SKM-1 (cell line): ENCODE measurements around the gene REPS1.

Source experiments
- DNase-seq: peaks from one replicate; lab custom pipeline; 2025; ENCODE audit not compliant: unreplicated experiment; lab: John Stamatoyannopoulos, UW

The REPS1 gene

GRCh38 chr6:138931660-138932059 is 56.4 kb downstream of the REPS1 start:
- no peak for DNase-seq

DNA sequence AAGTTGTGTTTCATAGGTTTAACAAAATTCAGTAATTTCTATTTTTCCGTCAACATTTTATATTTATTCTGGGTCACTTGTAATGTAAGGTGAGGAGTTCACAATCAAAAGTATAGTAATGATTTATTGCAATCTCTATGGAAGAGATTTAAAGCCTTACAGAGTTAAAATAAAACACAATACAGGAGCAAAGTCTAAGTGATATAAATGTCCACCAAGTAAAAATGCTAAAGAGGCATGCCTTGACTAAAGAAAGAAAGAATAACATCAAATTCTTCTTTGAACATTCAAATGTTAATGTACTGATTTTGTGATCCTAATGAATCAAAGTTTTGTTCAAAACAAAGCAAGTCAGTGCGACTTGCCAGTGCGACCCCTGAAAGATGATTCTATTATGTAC is 61.5 kb downstream of the REPS1 start:
- no peak for DNase-seq

DNA sequence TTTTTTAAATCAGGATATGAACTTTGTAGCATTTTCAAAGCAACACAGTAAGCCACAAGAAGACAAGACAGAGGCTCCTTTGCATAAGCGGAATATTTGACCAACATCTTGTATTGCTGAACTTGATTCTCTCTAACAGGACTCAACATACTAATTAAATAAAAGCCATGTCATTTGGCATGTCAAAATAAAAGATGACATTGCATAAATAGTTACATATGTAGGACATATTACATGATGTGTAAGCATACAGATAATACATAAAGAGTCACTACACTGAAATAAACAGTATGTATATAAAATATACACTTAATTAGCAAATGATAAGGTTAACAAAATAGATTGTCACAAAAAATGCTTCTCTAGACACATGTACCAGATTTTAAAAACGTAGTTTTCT is 62.2 kb downstream of the REPS1 start:
- DNase-seq: no peak

GRCh38 chr6:138923561-138923960 is 64.5 kb downstream of the REPS1 start:
- DNase-seq: no peak

DNA sequence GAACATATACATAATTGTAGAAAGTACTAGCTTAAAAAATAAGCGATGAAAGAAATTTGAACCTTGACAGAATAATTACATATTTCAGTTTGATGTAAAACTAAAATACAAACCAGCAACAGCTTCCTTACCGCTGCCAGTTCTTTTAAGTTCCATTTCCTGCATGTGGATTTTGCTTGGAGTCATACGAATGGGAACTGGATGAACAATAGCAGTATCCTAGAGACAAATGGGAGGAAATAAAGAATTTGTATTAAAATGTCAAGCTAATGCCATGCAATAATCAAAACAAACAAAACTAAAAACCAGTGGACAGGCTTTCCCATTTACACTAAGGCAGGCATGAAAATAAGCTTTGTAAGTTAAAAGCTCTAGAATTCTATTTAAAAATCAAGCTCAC is 67.1 kb downstream of the REPS1 start:
- no peak for DNase-seq

- DNase-seq: no peak
These were observed 73.4 kb downstream of the REPS1 start for GRCh38 chr6:138914701-138915100.

DNA sequence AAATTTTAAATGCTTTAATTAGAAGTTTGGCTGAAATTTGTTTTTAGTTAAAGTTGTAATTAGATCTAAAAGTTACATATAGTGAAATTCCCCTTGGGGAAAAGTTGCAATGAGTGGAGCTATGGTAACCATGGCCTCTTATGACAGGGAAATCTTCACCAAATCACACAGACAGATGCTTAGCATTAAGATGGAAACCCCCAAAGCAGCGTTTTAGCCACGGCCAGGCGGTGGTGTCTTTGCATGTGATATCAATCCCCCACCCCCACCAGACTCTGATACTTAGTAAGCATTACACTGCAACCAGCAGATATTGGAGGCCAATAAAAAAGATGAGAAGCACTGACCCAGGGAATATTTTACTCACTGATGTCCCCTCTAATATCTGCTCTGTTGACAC is 75.7 kb downstream of the REPS1 start:
- no peak for DNase-seq

GRCh38 chr6:138909975-138910374 is 78.1 kb downstream of the REPS1 start:
- no peak for DNase-seq

DNA sequence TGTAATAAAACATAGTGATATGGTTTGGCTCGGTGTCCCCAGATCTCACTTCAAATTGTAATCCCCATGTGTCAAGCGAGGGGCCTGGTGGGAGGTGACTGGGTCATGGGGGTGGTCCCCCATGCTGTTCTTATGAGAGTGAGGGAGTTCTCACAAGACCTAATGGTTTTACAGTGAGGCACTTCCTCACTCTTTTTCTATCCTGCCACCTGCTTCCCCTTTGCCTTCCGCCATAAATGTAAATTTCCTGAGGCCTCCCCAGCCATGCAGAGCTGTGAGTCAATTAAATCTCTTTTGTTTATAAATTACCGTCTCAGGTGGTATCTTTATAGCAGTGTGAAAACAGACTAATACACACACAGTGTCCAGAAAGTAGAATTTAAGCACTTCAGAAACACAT is 78.5 kb downstream of the REPS1 start:
- DNase-seq: no peak

GRCh38 chr6:138907167-138907566 is 80.9 kb downstream of the REPS1 start:
- DNase-seq: no peak

- no peak for DNase-seq
These were observed 91.0 kb downstream of the REPS1 start for GRCh38 chr6:138897031-138897430.

- no peak for DNase-seq
These were observed 91.8 kb downstream of the REPS1 start for GRCh38 chr6:138896104-138896756.

- DNase-seq: no peak
These were observed 96.6 kb downstream of the REPS1 start for GRCh38 chr6:138891255-138891986.

- no peak for DNase-seq
These were observed 102.8 kb downstream of the REPS1 start for GRCh38 chr6:138885156-138885819.

DNA sequence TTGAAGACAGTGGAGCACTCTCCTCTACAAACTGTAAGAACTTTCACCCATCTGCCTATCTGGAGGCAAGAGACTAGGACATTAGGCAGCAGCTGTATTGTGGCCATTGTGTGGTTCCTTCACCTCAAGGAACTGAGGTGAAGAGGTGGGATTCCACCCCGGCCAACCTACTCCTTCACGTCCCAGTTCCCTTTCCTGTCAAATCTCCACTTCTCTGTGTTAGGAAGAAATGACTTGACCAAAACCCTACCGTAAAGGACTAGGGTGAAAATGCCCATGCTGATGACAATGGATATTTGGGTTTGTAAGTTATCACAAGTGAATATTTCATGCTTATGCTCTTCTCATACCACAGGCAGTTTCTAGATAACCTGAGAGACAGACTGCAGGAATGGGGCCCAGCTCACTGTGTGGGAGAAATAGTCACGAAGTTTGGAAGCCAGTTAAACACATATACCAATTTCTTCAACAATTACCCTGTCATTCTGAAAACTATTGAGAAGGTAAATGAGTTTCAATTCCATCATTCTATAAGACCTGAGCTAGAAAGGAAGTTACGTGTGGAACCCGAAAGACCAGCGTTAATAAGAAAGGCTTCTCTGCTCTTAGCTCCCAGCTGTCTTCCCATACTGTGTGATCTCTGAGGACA is 105.6 kb downstream of the REPS1 start:
- DNase-seq: no peak

GRCh38 chr6:138873191-138873590 is 114.9 kb downstream of the REPS1 start:
- no peak for DNase-seq

GRCh38 chr6:138869398-138869797 is 118.7 kb downstream of the REPS1 start:
- DNase-seq: no peak

GRCh38 chr6:138868181-138868580 is 119.9 kb downstream of the REPS1 start:
- DNase-seq: no peak

- DNase-seq: no peak
These were observed 122.5 kb downstream of the REPS1 start for GRCh38 chr6:138865480-138866109.

DNA sequence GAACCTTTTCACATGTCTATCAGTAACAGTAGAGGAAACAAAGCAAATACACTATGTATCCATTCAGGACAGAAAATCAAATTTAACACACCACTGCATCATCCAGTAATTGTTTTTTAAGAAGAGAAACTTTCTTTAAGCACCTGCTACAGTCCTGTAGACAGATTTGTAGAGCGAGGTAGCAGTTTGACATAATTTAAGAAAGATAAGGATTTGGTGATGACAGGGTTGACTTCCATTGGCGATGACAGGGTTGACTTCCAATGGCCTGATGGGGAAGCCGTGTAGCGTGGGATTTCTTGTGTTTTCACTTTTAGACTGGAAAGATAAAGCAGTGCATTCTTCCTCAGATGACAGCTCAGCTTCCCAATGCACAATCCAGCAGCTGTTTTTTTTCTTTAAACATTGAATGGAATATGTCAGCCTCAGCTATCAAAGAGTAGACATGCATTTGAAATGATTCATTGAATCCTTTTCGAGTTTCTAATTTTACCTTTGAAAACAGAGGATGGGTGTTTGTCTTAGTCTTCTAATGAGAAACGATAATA is 123.6 kb downstream of the REPS1 start:
- no peak for DNase-seq

DNA sequence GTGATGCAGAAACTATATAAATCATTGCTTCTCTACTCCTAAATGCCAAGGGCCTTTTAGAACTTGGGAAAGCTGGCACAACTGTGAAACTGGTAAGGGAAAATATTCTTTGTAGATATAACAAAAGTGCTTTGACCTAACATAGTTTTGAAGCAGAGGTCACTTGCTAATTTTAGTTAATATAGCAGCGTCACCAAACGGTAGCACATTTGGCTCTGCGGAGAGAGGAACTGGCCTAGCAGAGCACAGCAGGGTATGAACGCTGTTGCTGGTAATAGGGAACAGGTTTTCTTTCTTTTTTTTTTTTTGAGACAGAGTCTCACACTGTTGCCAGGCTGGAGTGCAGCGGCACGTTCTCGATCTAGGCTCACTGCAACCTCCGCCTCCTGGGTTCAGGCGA is 124.7 kb downstream of the REPS1 start:
- no peak for DNase-seq
